HG03196 (cell line): Measurements from ENCODE around the gene TXNRD3.
"Not testable (repeated sequence)": the region's sequence is repeated elsewhere in the genome, so short reads cannot be mapped to it uniquely, and the experiment has no call there.

Experiments
- ATAC-seq: cut with Tn5 transposase; IDR thresholded peaks from one replicate; pipeline ENCODE4 v1.9.1; 2021; ENCODE audit not compliant: unreplicated experiment

Gene TXNRD3

GRCh38 chr3:126649556-126650092 lies 5.3 kb downstream of the TXNRD3 start:
- no peak for ATAC-seq

- ATAC-seq, result no peak
These were observed 8.2 kb downstream of the TXNRD3 start for GRCh38 chr3:126646674-126647073.

GRCh38 chr3:126644615-126645014 lies 10.3 kb downstream of the TXNRD3 start:
- ATAC-seq, result no peak

- no peak for ATAC-seq
These were observed 16.1 kb downstream of the TXNRD3 start for GRCh38 chr3:126638790-126639189.

GRCh38 chr3:126636436-126636835 lies 18.5 kb downstream of the TXNRD3 start:
- ATAC-seq, result no peak

- ATAC-seq, result no peak
These were observed 20.1 kb downstream of the TXNRD3 start for GRCh38 chr3:126634803-126635202.

GRCh38 chr3:126630020-126630419 lies 24.9 kb downstream of the TXNRD3 start:
- ATAC-seq, result no peak

- ATAC-seq, result not testable (repeated sequence)
These were observed 29.2 kb downstream of the TXNRD3 start for GRCh38 chr3:126625735-126626134.

GRCh38 chr3:126622694-126623093 lies 32.2 kb downstream of the TXNRD3 start:
- ATAC-seq, result no peak

- no peak for ATAC-seq
These were observed 33.1 kb downstream of the TXNRD3 start for GRCh38 chr3:126621627-126622345.

GRCh38 chr3:126621171-126621570 lies 33.8 kb downstream of the TXNRD3 start:
- ATAC-seq, result no peak

- no peak for ATAC-seq
These were observed 34.2 kb downstream of the TXNRD3 start for GRCh38 chr3:126620738-126621137.

- ATAC-seq, result no peak
These were observed 36.2 kb downstream of the TXNRD3 start for GRCh38 chr3:126618760-126619159.

GRCh38 chr3:126618021-126618420 lies 36.9 kb downstream of the TXNRD3 start:
- no peak for ATAC-seq

GRCh38 chr3:126617571-126617970 lies 37.4 kb downstream of the TXNRD3 start:
- no peak for ATAC-seq

- no peak for ATAC-seq
These were observed 38.0 kb downstream of the TXNRD3 start for GRCh38 chr3:126616931-126617330.

- no peak for ATAC-seq
These were observed 41.3 kb downstream of the TXNRD3 start for GRCh38 chr3:126613479-126614188.

- no peak for ATAC-seq
These were observed 42.3 kb downstream of the TXNRD3 start for GRCh38 chr3:126612479-126613205.

GRCh38 chr3:126609909-126610308 lies 45.0 kb downstream of the TXNRD3 start:
- no peak for ATAC-seq

- no peak for ATAC-seq
These were observed 47.6 kb downstream of the TXNRD3 start for GRCh38 chr3:126607214-126607908.

- no peak for ATAC-seq
These were observed 48.9 kb downstream of the TXNRD3 start for GRCh38 chr3:126606001-126606400.
